Activated naive CD4-positive, alpha-beta T cell treated with anti-CD3 and anti-CD28 coated beads, Interleukin-2, amount 50 U/mL, for 16 hours (primary cell): Measurements from ENCODE around the gene GFAP.
"Not testable (repeated sequence)": the region's sequence is repeated elsewhere in the genome, so short reads cannot be mapped to it uniquely, and the experiment has no call there.

ENCODE experiments used
- DNase-seq: peaks from one replicate; pipeline ENCODE4 v3.0.0-alpha.2; 2020

The GFAP gene

DNA sequence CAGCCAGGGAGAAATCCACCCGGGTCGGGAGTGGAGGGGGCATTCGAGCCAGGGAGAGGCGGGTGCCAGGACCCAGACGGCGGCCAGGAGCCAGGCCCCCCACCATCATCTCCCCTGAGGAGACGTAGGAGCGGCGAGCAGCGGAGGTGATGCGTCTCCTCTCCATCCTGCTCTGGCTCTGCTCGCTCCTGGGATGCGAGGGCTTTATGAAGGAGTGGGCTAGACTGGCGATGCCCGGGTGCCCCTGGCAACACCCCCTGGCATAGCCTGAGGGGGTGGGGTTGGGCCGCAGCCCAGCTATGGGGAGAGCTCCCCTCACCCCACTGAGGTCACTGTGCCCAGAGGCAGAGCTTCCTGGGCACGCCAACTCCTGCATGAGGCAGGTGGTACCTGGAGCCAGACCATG, at the start of gene GFAP:
Gene GFAP (minus strand): TSS at position 180 of the 406 bp plus-strand sequence. CDS start 14 bp downstream, at position 166.
- no peak for DNase-seq

- no peak for DNase-seq
Measured at GRCh38 chr17:44961921-44962350, 46.6 kb upstream of the GFAP start.

DNA sequence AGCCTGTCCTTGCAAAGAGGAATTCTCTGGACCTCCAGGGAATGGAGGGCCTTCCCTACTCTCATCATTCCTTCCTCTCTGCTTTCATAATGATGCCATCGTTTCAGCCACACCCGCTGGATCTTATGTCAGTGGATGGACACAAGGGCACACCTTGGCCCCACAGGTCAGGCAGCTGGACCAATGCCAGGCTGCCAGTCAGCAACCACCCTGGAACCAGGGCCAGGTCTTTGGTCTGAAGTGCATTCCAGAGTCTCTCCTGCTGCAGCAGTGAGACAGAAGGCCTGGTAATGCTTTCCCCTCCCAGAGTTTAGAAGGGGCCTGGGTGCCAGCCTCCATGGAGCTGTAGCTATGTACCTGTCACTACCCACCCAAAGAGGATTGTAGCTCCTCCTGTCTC, 45.4 kb upstream of the GFAP start:
- no peak for DNase-seq

DNA sequence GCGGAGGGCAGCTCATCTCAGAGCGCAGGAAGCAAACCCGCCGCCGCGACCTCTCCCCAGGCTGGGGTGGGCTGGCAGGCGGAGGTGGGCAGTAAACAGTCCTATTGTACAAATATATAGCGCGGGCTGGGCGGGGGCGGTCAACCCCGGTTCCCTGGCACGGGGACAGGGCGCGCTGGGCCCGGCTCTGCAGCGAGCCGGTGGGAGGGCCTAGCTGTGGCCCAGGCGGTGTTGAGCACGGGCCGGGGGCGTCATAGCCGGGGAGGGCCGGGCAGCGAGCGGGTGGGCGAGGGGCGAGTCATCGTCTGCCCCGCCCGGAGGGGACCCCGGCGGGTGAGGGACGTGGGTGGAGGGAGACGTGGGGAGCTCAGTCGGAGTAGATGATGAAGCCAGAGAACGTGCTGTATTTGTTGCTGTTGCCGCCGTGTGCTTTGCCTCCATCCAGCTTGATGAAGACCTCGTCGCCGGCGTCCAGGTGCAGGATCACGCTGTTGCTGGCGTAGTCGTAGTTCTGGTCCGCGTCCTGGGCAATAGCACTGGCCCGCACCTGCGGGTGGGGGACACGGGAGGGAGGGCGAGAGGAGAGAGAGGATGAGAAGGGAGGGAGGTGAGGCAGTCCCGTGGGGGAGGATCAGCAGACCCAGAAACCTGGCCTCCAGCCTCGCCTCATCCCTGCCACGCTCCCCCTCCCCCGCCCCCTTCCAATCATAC, 44.7 kb upstream of the GFAP start:
- peak; percentile 43 for DNase-seq

- DNase-seq, result no peak
Measured at GRCh38 chr17:44956998-44957981, 42.0 kb upstream of the GFAP start.

GRCh38 chr17:44955674-44956425, 40.5 kb upstream of the GFAP start:
- no peak for DNase-seq

- no peak for DNase-seq
Measured at GRCh38 chr17:44952946-44953475, 37.7 kb upstream of the GFAP start.

DNA sequence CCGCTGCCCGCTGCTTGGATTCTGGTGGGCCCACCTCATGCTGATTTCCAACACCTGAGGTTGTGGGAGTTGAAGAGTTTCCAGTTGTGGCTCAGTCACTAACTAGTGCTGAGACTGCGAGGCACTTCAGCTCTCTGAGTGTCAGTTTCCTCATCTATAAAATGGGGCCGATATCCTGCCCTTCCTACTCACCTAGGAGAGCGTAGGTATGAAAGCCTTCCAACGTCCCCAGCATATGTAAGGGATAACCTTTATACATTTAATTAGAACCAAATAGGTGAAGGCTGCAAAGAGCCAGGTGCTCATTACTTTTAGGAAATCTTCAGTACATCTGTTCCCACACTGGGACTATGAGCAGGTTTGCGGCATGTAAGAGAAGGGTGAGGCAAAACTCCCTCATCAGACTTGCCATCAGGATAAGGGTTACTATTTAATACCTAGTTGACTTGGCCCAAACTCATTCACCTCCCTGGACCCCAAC, 33.1 kb upstream of the GFAP start:
- no peak for DNase-seq

DNA sequence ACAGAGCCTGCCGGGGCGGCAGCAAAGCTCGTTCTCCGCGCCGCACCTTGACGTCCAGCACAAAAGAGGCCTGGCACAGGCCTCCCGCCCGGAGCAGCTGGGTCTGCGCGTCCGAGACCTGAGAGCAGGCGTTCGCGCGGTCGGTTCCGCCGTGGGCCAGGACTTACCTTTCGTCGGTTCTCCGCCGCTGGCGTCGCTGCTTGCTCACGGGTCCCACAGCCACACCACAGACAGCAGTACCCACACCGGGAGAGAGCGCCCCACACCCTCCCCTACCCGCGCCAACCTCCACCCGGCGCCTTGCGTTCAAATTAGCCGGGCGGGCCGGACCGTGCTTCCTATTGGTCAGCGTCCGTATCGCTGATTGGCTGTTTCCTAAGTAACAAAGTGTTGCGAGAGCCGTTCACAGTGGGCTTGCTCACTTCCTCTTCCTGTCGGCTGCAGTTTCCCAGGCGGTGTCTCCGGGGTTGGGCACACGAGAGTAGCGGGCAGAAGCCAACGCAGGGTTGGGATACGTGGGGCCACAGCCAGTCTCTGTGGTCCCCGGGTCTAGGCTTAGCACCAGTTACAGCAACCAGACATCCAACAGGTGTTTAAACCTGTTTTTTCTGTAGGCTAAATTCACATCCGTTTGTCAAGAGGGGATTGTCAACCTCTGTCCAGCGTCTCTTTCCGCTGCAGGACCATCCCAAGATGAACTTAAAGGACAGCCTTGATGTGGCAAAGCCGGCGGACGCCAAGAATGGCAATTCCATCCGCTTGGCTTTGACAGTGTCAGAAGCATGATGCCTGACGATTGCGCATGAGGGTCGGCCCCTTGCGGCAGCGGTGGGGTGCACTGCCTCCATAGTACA, 32.4 kb upstream of the GFAP start, which contains the start of gene KIF18B:
Gene KIF18B (minus strand): TSS at position 313 of the 854 bp plus-strand sequence. CDS start 11,429 bp downstream, outside the sequence.
- peak; percentile 85 for DNase-seq

GRCh38 chr17:44945652-44946051, 30.4 kb upstream of the GFAP start:
- not testable (repeated sequence) for DNase-seq

GRCh38 chr17:44942456-44942855, 27.2 kb upstream of the GFAP start:
- DNase-seq, result no peak

- no peak for DNase-seq
Measured at GRCh38 chr17:44941712-44942331, 26.5 kb upstream of the GFAP start.

DNA sequence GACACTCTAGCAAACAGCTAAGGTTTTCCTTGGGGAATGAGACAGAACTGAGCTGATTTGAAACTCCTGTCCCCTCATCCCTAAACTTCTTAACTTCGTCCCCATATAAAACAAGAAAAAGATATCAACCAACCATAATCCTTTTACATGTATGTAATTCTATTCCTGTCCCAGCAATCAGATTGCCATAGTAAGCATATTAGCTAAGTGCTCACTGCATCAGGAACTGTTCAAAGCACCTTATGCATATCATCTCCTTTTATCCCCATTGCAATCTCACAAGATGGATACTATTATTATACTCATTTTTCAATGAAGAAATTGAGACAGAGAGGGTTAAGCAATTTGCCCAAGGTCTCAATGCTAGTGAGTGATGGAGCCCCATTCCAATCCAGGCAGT, 25.5 kb upstream of the GFAP start:
- DNase-seq, result no peak

DNA sequence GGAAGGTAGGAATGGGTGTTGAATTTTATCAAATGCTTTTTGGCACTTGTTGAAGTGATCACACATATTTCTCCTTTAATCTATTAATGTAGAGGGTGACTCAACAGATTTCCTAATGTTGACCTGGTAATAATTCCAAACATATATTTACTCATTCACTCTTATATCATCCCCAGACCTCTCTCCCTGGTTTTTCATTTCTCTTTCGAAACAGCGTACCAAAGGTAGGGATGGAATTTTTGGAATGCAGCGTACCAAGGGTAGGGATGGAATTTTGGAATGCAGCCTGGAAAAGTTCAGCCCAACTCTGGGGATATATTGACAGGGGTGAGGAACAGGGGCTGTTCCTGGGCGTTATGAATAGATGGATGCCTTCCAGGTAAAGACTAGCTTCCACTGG, 25.0 kb upstream of the GFAP start:
- no peak for DNase-seq

GRCh38 chr17:44935116-44935515, 19.8 kb upstream of the GFAP start:
- no peak for DNase-seq

- DNase-seq, result no peak
Measured at GRCh38 chr17:44934745-44935105, 19.4 kb upstream of the GFAP start.

DNA sequence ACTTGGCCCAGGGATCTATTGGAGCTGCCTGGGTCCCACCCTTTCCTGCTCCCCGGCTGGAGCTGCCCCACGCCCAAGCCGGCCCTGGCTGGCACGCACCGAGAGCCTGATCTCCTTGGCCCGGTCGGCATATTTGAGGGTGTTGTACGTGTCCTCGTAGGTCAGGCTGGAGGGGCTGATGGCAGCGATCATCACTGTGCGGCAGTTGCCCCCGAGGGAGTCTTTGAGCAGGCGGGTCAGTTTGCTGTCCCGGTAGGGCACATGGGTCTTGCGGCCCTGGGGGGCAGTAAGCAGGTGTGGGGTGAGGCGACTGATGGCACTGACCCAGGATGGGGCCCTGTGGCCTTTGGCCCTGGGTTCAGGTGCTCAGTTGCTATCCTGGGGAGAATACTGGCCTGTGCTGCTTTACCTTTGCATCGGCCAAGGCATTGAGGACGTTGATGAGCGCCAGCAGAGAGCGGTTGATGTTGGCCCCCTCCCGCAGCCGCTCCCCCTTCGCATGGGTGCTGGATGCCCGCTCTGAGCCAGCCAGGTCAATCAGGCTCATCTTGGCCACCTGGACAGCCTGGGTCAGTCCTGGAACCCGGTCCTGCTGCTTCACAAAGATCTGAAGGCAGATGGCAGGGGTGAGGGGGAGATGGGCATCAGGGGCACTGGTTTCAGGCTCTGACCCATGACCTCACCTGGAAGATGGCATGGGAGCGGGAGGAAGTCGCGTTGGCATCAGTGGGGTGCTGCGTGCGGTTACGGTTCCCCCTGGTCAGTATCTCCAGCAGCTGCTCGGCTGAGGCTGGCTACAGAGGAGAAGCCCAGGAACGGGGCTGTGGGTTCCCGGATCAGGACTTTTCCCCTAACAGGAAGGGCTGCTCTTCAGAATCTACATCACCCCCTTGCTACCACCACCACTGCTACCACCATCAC, 18.8 kb upstream of the GFAP start:
- DNase-seq, result no peak

GRCh38 chr17:44932787-44933097, 17.4 kb upstream of the GFAP start:
- DNase-seq, result no peak

DNA sequence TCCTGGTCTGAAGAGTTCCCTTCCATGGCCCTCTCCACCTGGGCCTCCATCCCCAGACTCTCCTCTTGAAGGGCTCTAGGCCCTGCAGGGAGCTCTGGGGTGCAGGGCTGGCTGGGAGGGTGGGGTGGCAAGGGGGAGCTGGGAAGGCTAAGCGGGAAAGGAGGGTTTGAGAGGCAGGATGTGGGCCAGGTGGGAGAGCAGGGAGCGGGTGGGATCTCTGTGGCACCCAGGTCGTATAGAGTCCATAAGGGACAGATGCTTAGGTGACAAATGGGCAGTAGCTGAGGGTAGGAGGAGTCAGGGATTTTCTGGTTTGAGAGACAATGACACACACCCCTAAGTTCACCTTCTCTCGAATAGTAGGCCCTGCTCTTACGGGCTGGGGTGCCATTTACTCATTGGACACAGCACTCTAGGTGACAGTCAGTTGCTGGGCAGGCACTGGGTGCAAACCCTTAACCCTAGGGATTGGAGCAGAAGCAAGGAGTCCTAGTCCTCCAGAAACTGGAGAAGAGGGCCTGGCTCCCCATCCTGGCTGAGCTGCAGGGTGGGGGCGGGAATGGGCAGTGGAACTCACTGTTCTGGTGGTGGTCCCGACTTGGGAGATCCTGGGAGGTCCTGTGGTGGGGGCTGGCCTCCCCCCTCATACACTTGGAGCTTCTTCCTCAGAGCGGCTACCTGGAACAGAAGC, 16.9 kb upstream of the GFAP start:
- DNase-seq, result no peak

DNA sequence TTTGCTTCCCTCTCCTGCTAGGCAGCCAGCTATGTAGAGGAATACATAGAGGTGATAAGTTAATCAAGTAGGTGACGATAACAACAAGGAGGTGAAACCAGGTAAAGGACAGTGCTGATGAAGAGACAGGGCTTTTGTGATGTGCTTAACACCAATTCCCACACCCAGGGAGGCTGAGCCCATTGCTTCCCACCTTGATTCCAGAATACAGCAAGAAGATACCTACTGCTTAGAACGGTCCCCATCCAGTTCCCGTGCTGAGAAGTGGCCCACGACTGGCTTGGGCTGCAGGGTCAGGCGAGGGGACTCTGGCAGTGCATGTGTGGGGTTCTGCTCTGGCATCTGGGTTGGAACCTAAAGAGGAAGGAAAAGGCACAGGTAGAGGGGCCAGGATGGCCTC, 16.1 kb upstream of the GFAP start:
- DNase-seq, result no peak
